Retina (tissue), 1 donor: Measurements from ENCODE around the gene WDR26.
A peak's percentile ranks its signal among the peaks of the same experiment; 100 is the strongest.

Experiments
- DNase-seq: peaks from one replicate; pipeline ENCODE4 v3.0.0-alpha.2; 2016

WDR26 gene

GRCh38 chr1:224348137-224348536 is 86.5 kb downstream of the WDR26 start:
- no peak for DNase-seq

- DNase-seq: no peak
These were observed 90.9 kb downstream of the WDR26 start for GRCh38 chr1:224343679-224344078.

DNA sequence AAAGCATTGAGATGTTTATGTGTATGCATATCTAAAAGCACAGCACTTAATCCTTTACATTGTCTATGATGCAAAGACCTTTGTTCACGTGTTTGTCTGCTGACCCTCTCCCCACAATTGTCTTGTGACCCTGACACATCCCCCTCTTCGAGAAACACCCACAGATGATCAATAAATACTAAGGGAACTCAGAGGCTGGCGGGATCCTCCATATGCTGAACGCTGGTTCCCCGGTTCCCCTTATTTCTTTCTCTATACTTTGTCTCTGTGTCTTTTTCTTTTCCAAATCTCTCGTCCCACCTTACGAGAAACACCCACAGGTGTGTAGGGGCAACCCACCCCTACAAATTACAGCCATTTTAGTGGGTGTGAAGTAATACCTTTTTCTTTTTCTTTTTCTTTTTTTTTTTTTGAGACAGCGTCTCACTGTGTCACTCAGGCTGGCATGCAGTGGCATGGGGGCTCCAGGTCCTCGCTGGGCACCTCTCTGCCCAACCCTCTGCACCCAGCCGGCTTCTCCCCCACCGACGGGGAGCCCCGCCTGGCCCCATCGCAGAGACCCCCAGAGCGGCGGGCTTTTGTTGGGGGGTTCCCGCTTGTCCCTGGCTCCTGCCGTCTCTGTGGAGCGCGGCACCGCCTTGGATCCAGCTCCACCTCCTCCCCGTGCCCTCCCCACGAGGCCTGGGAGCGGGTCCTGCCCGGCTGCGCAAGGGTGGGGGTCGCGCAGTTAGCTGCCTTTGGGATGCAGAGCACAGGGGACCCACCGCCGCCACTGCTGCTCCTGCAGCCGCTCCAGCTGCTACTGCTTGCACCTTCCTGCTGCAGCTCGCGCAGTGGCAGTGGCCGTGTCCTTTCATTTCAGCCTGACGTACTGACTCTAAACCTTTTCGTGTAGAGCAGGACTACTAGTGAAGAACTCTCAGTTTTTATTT is 93.9 kb downstream of the WDR26 start:
- DNase-seq: peak; percentile 63

DNA sequence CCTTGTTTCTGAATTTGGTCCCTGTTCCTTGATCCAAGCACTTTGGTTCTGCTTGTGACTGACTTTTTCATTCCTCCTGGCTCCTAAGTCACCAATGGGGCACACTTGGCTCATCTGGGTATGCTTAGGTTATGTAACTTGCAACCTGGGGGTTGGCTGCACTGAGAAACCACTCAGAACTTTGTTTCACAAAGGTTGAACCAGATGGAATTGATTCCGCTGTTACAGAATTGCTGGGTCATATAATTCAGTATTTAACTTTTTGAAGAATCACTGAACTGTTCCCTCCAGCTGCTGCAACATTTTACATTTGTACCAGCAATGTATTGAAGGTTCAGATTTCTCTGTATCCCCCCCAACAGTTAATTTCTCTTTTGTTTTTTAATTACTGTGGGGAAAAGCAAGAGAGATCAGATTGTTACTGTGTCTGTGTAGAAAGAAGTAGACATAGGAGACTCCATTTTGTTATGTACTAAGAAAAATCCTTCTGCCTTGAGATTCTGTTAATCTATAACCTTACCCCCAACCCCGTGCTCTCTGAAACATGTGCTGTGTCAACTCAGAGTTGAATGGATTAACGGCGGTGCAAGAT is 95.1 kb downstream of the WDR26 start:
- no peak for DNase-seq

GRCh38 chr1:224338150-224338838 is 96.3 kb downstream of the WDR26 start:
- no peak for DNase-seq
